ENCODE measurements around the gene RAB11FIP3.

Gene RAB11FIP3

GRCh38 chr16:519425-519824, 94.0 kb downstream of the RAB11FIP3 start:
- no peak for DNase-seq (ENCODE audit: low spot score)

GRCh38 chr16:519841-520687, 94.6 kb downstream of the RAB11FIP3 start:
- no peak for DNase-seq (ENCODE audit: low spot score)

- DNase-seq (ENCODE audit: low spot score) = no peak
Measured at GRCh38 chr16:520847-521246, 95.4 kb downstream of the RAB11FIP3 start.

DNA sequence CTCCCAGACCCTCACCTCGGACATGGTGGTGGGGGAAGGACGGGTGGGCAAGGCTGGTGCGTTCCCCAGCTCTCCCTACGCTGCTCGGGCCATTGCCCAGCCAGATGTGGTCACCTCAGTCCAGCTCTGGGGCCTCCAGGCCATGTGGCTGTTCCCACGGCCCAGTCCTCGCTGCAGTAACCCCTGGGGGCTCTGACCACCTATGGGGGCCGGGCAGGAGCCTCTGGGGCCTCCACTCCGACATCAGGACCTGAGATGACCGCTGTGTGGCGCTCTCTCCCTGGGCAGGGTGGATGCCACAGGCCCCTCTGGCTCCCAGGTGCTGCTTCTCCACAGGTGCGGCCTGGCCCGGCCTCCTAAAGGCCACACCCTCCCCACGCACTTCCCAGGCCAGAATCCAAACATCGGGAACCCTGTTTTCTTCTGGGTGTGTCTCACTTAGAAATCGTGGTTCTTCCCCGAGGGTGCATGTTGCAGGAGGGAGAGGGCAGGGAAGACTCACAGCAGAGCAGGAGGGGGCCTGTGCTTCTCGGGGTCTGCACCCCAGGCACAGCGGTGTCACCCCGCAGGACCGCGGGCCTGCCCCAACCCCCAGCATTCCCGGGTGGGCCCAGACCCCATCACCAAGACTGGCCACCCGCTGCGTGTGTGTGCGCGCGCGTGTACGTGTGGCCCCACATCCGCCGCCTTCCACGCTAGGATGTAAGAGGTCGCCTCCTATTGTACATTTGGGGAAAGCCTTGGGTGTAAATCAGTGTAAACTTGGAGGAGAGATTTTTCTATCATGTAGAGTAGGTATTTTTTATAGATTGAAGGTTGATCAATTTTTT, 96.1 kb downstream of the RAB11FIP3 start:
- no peak for DNase-seq (ENCODE audit: low spot score)

DNA sequence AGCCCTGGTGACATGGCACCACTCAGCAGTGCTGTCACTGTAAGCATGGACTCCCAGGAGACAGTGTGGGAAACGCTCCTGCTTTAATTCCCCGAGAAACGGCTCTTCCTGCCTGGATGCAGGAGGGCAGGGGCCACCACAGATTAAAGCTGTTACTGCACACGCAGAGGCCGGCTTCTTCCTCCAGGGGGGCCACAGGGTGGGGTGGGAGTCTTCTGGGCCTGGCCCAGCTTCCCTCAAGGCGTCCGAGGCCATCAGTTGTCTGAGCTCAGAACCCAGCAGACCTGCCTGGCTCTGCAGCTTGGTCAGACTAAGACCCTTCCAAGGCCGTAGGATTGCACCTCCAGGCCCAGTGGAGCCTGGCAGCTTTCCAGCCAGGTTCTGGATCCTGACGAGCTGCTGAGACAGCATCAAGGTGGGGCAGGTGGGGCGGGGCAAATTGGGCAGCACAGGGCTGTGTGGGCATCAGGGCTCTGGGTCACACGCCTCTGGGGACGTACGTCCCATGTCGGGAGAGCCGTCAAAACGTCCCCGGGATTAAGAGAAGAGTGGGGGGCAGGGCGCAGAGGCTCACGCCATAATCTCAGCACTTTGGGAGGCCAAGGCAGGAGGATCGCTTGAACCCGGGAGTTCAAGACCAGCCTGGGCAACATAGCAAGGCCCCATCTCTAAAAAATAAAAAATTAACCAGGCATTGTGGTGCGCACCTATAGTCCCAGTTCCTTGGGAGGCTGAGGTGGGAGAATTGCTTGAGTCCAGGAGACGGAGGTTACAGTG, 97.1 kb downstream of the RAB11FIP3 start:
- DNase-seq (ENCODE audit: low spot score) = no peak

DNA sequence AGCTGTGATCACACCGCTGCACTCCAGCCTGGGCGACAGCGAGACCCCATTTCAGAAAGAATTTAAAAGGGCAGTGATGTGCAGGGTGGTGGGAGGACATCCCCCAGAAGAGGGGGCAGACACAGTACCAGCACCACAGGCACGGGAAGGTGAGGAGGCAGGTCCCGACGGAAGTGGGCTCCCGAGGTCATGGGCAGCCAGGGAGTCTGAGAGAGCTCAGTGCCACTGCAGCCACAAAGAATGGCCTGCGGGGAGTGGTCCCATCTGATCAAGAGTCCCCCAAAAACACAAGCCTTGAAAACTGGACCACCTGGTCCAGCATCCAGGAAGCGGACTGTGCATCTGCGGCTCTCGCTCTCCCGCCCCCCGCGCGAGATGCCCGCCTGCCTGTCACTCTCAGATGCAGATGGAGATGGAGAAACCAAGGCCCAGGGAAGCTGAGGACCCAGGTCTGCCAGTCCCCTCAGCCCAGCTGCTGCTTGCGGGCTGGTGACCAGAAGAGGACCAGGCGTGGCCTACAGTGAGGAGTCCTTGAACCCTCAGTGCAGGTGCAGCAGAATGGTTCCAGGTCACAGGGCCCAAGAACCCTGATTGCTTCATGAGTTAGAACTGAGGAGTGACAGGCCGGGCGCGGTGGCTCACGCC, 97.8 kb downstream of the RAB11FIP3 start:
- DNase-seq (ENCODE audit: low spot score) = no peak

- no peak for DNase-seq (ENCODE audit: low spot score)
Measured at GRCh38 chr16:524274-525040, 99.0 kb downstream of the RAB11FIP3 start.

- DNase-seq (ENCODE audit: low spot score) = no peak
Measured at GRCh38 chr16:525123-525519, 99.7 kb downstream of the RAB11FIP3 start.

DNA sequence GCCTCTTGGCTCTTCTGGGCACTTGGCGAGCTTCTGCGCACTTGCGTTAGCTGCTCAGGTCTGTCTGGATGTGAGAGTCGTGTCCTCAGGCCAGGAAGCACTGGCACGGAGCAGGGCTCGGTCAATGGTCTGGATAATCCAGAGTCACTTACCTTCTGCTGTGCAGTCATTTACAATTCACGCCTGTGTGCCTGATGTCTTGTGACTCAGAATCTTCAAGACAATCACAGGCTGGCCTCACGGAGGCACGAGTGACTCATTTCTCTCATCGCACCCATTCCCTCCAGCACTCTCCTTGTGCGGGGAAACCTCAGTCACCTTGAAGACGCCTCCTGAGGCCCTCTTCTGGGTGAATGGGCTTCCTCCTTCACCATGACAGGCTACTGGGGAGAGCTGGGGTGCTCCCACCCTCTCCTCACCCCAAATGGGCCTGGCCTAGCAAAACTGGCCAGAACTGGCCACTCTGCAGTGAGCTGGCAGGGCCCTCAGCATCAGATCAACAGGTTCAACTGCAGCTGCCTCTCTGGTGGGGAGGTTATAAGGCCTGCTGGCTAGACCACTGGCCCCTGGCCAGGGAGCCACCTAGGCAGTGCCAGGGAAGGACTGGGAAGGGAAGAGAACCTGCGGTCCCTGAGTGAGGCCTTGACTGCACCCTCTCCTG, 100.2 kb downstream of the RAB11FIP3 start:
- DNase-seq (ENCODE audit: low spot score) = no peak

- DNase-seq (ENCODE audit: low spot score) = no peak
Measured at GRCh38 chr16:526181-527014, 100.9 kb downstream of the RAB11FIP3 start.

GRCh38 chr16:527015-527903, 101.8 kb downstream of the RAB11FIP3 start, which contains the start of gene CAPN15:
Gene CAPN15 (plus strand): TSS chr16:527712. CDS start chr16:546839, 19,127 bp downstream.
- DNase-seq (ENCODE audit: low spot score) = peak; percentile 82

DNA sequence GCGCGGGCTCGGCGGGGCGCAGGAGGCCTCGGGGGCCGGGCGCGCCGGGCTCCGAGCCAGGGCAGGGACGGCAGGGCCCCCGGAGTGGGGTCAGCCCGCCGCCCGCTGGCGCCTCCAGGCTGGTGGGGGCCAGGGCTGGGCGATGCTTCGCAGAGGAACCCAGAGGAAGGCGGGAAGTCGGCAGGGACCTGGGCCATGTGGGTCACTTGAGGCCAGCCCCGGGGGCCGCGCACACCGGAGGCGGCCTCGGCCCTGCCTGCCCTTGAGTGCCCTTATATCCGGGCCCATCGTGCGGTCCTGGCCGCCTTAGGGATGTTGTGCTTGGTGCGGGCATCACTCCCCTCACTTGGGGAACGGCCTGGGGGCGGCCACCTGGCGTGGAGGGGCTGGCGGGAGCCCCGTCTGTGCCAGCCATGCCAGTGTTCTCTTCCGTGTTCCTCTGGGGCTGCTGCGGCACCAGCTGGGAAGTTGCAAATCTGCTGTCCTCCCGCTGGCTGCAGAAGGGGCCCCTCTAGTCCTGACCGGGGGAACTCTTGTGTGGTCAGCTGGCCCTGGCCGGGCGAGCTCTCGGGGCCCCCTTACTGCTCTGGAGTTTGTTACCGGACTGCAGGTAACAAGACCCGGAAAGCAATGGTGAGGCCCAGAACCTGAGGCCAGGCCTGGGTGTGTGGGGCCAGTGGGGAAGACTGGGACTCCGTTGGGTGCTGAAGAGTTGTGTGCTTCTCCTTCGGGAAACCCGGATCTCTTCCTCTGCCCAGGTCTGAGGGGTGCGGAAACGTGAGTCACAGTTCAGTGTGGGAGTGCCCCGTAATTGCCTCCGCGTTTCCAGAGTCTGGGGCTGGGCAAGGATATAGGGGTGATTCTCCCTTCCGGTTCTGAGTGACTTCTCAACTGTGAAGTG, 102.9 kb downstream of the RAB11FIP3 start:
- no peak for DNase-seq (ENCODE audit: low spot score)

- DNase-seq (ENCODE audit: low spot score) = no peak
Measured at GRCh38 chr16:529012-529575, 103.6 kb downstream of the RAB11FIP3 start.

GRCh38 chr16:530111-530817, 104.8 kb downstream of the RAB11FIP3 start:
- DNase-seq (ENCODE audit: low spot score) = no peak

- no peak for DNase-seq (ENCODE audit: low spot score)
Measured at GRCh38 chr16:531494-532125, 106.2 kb downstream of the RAB11FIP3 start.

All from globus pallidus (tissue), 1 donor.